ENCODE data around the gene PPP6R2. TPM values are rescaled to one million over a fixed set of nuclear protein-coding genes. Genes with fewer than 3 reads are reported as not detected.

The PPP6R2 gene
- total RNA-seq, 3 donors from 2014 or later (not counting 1 experiment from before 2014, with no cell fraction given) = 76.0 to 103 (median 78.1) TPM

DNA sequence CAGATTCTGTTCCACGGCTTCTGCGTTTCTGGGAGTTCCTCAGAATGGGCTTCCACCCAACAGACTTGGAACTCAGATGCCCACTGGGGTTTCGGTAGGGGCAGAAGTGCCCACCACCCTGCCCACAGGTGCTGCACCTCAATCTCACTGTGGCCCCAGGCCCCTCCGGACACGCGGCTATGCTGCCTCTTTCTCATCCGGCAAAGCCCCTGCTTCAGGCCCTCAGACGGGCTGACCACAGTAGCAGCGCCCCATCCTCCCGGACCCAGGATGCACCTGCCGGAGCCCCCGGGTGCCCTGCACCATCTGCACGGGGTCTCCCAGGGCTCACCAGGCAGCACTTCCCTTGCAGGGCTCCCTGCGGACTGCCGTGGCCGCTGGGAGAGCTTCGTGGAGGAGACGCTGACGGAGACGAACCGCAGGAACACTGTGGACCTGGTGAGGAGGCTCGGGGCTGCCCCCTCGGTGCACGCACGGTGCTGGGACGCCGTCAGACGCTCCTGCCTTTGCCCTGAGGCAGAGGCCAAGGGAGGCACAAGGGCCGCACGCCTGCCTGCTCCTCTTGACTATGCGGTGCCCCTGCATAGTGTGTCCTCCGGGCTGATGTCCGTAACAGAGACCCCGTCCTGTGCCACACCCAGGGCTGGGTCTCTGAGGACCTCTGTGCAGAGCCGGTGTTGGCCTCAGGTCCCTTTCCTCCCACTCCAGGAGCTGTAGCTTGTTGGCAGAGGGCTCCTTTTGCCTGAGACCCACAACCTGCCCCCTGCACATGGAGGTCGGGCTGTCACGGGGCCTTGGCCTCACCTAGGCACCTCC lies 93.1 kb downstream of the PPP6R2 start:
- H3K4me1 Mint-ChIP-seq = peaks cover 0 to 4% of the 10 kb centered on the region in 2 donors
- TF ChIP-seq CTCF (IDR thresholded peaks at IDR 0.05) = no peak
- no peak overlapping the region for H3K4me3 Mint-ChIP-seq
- no peaks in the 10 kb centered on the region for H3K9me3 Mint-ChIP-seq
- no peaks in the 10 kb centered on the region for H3K27me3 Mint-ChIP-seq (ENCODE audit: low read depth in 2 of 2)
- 91% methylated on average over 37 of the region's 37 CpGs for WGBS (ENCODE audit: insufficient coverage)
- Histone ChIP-seq H3K27me3 (ENCODE audit: control insufficient read depth, insufficient read depth, low read length) (no peaks in the 10 kb centered on the region), H3K9me3 (ENCODE audit: control insufficient read depth, insufficient read depth, low read length) (no peaks in the 10 kb centered on the region), H3K36me3 (ENCODE audit: control insufficient read depth, insufficient read depth, low read length) (peaks cover 61% of the 10 kb centered on the region), H3K4me1 (ENCODE audit: control insufficient read depth, insufficient read depth, low read length) (no peaks in the 10 kb centered on the region), H3K4me3 (ENCODE audit: low read length) (no peak overlapping the region), H3K27ac (ENCODE audit: low read length) (no peak overlapping the region)
- ATAC-seq = no peak
- no peaks in the 10 kb centered on the region for H3K36me3 Mint-ChIP-seq
- no peak for DNase-seq
- intact Hi-C loops (cut with micrococcal nuclease) = no loop called here
- no peak overlapping the region for H3K27ac Mint-ChIP-seq

GRCh38 chr22:50436841-50437341 lies 93.8 kb downstream of the PPP6R2 start:
- 96% methylated on average over 25 of the region's 25 CpGs for WGBS (ENCODE audit: insufficient coverage)
- no peak overlapping the region for H3K4me3 Mint-ChIP-seq
- intact Hi-C loops (cut with micrococcal nuclease) = no loop called here
- no peak overlapping the region for H3K27ac Mint-ChIP-seq
- H3K4me1 Mint-ChIP-seq = peaks cover 0 to 8% of the 10 kb centered on the region in 2 donors
- H3K4me1 ChIP-seq (ENCODE audit: control insufficient read depth, insufficient read depth, low read length) = no peaks in the 10 kb centered on the region
- ATAC-seq (no peak), DNase-seq (no peak)
- TF ChIP-seq CTCF (IDR thresholded peaks at IDR 0.05) = no peak
- no peaks in the 10 kb centered on the region for H3K36me3 Mint-ChIP-seq
- H3K27ac ChIP-seq (ENCODE audit: low read length) = no peak overlapping the region
- H3K27me3 ChIP-seq (ENCODE audit: control insufficient read depth, insufficient read depth, low read length) = no peaks in the 10 kb centered on the region
- peaks cover 57% of the 10 kb centered on the region for H3K36me3 ChIP-seq (ENCODE audit: control insufficient read depth, insufficient read depth, low read length)
- H3K9me3 Mint-ChIP-seq = no peaks in the 10 kb centered on the region
- H3K27me3 Mint-ChIP-seq (ENCODE audit: low read depth in 2 of 2) = no peaks in the 10 kb centered on the region
- no peaks in the 10 kb centered on the region for H3K9me3 ChIP-seq (ENCODE audit: control insufficient read depth, insufficient read depth, low read length)
- H3K4me3 ChIP-seq (ENCODE audit: low read length) = no peak overlapping the region

- Histone ChIP-seq H3K36me3 (ENCODE audit: control insufficient read depth, insufficient read depth, low read length) (peaks cover 48% of the 10 kb centered on the region), H3K9me3 (ENCODE audit: control insufficient read depth, insufficient read depth, low read length) (no peaks in the 10 kb centered on the region), H3K4me3 (ENCODE audit: low read length) (no peak overlapping the region), H3K27ac (ENCODE audit: low read length) (no peak overlapping the region), H3K4me1 (ENCODE audit: control insufficient read depth, insufficient read depth, low read length) (no peaks in the 10 kb centered on the region), H3K27me3 (ENCODE audit: control insufficient read depth, insufficient read depth, low read length) (no peaks in the 10 kb centered on the region)
- intact Hi-C loops (cut with micrococcal nuclease) = no loop called here
- Mint-ChIP-seq H3K4me3 (no peak overlapping the region), H3K36me3 (no peaks in the 10 kb centered on the region), H3K4me1 (peaks cover 0 to 13% of the 10 kb centered on the region in 2 donors), H3K9me3 (no peaks in the 10 kb centered on the region), H3K27me3 (ENCODE audit: low read depth in 2 of 2) (no peaks in the 10 kb centered on the region), H3K27ac (no peak overlapping the region)
- WGBS (ENCODE audit: insufficient coverage) = 92% methylated on average over 36 of the region's 36 CpGs
- TF ChIP-seq CTCF (IDR thresholded peaks at IDR 0.05) = no peak
- DNase-seq = no peak
- no peak for ATAC-seq
Observed at GRCh38 chr22:50437511-50438304, 94.6 kb downstream of the PPP6R2 start.

Data from natural killer cell (primary cell).